Suppressor macrophage (primary cell): ENCODE results near the gene NUTM1.
"Not testable (repeated sequence)": the region's sequence is repeated elsewhere in the genome, so short reads cannot be mapped to it uniquely, and the experiment has no call there.

Experiments used
- DNase-seq, 4 experiments: peaks; one replicate each; pipeline ENCODE4 v3.0.0-alpha.2; 2020 to 2022

Gene NUTM1

GRCh38 chr15:34365836-34366235 lies 22.7 kb downstream of the NUTM1 start:
- no peak for DNase-seq

GRCh38 chr15:34366271-34367065 lies 23.4 kb downstream of the NUTM1 start:
- DNase-seq, result peak; percentile 14 to 64 (median 44)

GRCh38 chr15:34367101-34368081 lies 24.3 kb downstream of the NUTM1 start, which contains the start of gene LPCAT4:
Gene LPCAT4, minus strand, starts transcription at chr15:34367196. Its CDS starts 96 bp downstream, at chr15:34367100.
- DNase-seq, result peak; percentile 87 to 97 (median 92)

- DNase-seq, result no peak
Observed at GRCh38 chr15:34370129-34370528, 27.0 kb downstream of the NUTM1 start.

- no peak for DNase-seq
Observed at GRCh38 chr15:34370643-34371042, 27.5 kb downstream of the NUTM1 start.

GRCh38 chr15:34373951-34374350 lies 30.8 kb downstream of the NUTM1 start:
- no peak for DNase-seq

- no peak for DNase-seq
Observed at GRCh38 chr15:34374816-34375215, 31.7 kb downstream of the NUTM1 start.

GRCh38 chr15:34375541-34375940 lies 32.4 kb downstream of the NUTM1 start:
- DNase-seq, result not testable (repeated sequence)

- no peak for DNase-seq
Observed at GRCh38 chr15:34376856-34377255, 33.7 kb downstream of the NUTM1 start.

- not testable (repeated sequence) for DNase-seq
Observed at GRCh38 chr15:34380491-34380890, 37.4 kb downstream of the NUTM1 start.

- DNase-seq, result not testable (repeated sequence)
Observed at GRCh38 chr15:34381829-34382521, 38.9 kb downstream of the NUTM1 start.

- not testable (repeated sequence) for DNase-seq
Observed at GRCh38 chr15:34389594-34390086, 46.5 kb downstream of the NUTM1 start.

- DNase-seq, result not testable (repeated sequence)
Observed at GRCh38 chr15:34392981-34393380, 49.9 kb downstream of the NUTM1 start.

GRCh38 chr15:34397637-34398259 lies 54.6 kb downstream of the NUTM1 start:
- DNase-seq, result not testable (repeated sequence)

GRCh38 chr15:34403160-34403598 lies 60.1 kb downstream of the NUTM1 start:
- not testable (repeated sequence) for DNase-seq

- not testable (repeated sequence) for DNase-seq
Observed at GRCh38 chr15:34403899-34404298, 60.8 kb downstream of the NUTM1 start.
